ENCODE data around the gene SLC13A5.

SLC13A5 gene

DNA sequence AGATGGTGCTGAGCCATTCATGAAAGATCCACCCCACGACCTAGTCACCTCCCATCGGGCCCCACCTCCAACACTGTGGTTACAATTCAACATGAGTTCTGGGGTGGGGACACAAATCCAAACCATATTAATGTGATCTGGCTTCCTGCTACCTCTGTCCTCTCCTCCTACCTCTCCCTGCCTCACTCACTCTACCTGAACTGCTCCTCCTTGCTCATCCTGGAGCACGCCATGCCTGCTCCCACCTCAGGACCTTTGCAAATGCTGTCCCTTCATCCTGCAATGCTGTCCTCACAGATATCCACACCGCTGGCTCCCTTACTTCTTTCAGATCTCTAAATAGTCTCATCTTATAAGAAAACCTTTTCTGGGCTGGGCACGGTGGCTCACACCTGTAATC lies 10.8 kb upstream of the SLC13A5 start:
- DNase-seq (ENCODE audit: low read depth), result no peak
- no peak overlapping the region for H3K4me3 ChIP-seq (ENCODE audit: low read depth, low read length)
- TF ChIP-seq, protein P1, sequence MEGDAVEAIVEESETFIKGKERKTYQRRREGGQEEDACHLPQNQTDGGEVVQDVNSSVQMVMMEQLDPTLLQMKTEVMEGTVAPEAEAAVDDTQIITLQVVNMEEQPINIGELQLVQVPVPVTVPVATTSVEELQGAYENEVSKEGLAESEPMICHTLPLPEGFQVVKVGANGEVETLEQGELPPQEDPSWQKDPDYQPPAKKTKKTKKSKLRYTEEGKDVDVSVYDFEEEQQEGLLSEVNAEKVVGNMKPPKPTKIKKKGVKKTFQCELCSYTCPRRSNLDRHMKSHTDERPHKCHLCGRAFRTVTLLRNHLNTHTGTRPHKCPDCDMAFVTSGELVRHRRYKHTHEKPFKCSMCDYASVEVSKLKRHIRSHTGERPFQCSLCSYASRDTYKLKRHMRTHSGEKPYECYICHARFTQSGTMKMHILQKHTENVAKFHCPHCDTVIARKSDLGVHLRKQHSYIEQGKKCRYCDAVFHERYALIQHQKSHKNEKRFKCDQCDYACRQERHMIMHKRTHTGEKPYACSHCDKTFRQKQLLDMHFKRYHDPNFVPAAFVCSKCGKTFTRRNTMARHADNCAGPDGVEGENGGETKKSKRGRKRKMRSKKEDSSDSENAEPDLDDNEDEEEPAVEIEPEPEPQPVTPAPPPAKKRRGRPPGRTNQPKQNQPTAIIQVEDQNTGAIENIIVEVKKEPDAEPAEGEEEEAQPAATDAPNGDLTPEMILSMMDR (IDR thresholded peaks at IDR 0.05; ENCODE audit: control insufficient read depth, extremely low read depth, insufficient read depth), result no peak

DNA sequence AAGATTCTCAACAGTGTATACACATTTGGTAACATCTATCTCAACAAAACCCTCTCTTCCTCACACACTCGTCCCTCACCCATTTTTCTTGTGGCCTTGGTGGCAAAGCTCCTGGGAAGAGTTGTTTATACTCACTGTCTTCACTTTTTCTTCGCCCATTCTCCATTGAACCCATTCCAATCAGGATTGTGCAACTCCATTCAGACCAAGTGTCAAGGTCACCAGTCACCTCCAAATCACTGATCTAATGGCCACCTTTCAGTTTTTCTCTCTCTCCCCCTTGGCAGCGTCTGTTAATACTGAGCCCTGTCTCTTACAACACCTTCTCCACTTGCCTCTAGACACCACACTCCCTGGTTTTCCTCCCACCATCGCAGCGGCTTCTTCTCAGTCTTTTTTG lies 8.6 kb upstream of the SLC13A5 start:
- TF ChIP-seq, protein P1 (IDR thresholded peaks at IDR 0.05; ENCODE audit: control insufficient read depth, extremely low read depth, insufficient read depth), result no peak
- no peak for DNase-seq (ENCODE audit: low read depth)
- no peak overlapping the region for H3K4me3 ChIP-seq (ENCODE audit: low read depth, low read length)

DNA sequence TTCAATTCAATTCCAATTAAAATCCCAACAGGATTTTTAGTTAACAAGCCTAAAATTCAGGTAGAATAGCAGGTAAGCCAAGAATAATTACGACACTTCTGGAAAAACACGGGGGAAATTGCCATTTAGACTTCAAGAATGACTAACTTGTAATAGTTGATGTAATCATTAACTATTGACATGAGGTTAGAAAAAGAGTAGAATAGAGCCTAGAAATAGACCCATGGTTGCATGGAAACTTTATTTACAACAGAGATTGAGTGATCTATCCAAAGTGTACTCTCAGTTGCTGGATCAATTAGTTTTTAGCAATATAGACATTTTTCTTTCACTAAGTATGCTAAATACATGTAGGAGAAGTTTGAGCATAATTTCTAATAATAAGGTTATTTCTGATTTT lies 3.6 kb upstream of the SLC13A5 start:
- no peak overlapping the region for H3K4me3 ChIP-seq (ENCODE audit: low read depth, low read length)
- TF ChIP-seq, protein P1 (IDR thresholded peaks at IDR 0.05; ENCODE audit: control insufficient read depth, extremely low read depth, insufficient read depth), result no peak
- no peak for DNase-seq (ENCODE audit: low read depth)

DNA sequence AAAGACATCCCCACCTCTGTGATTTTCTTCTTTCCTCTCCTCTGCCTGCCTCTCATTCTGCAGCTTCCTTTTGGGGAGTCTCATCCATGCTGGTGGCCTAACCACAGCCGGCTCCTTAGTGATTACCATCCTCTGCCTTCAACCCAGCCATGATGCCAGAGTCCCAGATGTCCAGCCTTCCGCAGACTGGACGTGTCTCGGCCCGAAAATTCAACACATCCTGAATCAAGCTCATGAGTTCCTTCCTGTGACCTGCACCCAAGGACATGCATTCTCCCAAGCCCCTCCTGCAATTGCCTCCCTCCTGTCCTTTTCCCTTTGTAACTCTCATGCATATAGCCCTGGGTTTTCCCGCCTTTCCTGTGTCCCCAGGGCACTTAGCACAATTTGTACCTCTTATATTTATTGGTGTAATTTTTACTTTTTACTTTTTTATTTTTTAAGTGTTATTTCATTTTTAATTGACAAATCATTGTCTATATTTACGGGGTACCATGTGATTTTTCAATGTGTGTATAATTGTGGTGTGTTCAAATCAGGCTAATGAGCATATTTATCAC lies 1.2 kb upstream of the SLC13A5 start:
- TF ChIP-seq, protein P1 (IDR thresholded peaks at IDR 0.05; ENCODE audit: control insufficient read depth, extremely low read depth, insufficient read depth), result no peak
- no peak for DNase-seq (ENCODE audit: low read depth)
- H3K4me3 ChIP-seq (ENCODE audit: low read depth, low read length), result no peak overlapping the region

DNA sequence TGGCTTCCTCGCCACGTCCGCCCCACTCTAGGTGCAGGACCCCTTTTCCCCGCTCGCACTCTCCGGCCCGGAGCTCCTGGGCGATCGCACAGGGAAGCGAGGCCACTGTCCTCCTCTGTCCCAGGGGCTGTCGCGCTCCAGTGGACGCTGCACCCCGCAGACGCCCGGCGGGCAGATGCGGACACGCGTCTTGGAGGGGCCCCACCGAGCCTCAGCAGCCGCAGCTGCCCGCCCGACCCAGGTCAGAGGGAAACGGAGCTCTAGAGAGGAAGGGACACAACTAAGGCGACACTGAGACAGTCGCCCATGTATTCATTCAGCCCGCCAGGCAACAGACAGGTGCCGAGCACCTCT lies 726 bp upstream of the SLC13A5 start:
- TF ChIP-seq, protein P1 (IDR thresholded peaks at IDR 0.05; ENCODE audit: control insufficient read depth, extremely low read depth, insufficient read depth), result no peak
- H3K4me3 ChIP-seq (ENCODE audit: low read depth, low read length), result no peak overlapping the region
- DNase-seq (ENCODE audit: low read depth), result no peak

DNA sequence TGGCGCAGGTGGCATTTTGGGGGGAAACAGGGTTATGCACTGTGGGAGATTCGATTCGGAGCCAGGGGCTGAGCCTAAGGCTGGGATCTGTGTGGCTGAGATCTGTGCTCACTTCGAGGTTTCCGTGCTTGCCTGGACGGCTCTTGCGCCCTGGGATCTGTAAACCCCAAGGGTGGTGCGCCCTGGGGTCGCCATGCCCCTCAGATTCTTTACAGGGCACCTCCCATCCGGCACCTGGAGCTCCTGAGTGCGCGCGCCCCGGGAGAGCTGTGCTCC lies 377 bp downstream of the SLC13A5 start:
- H3K4me3 ChIP-seq (ENCODE audit: low read depth, low read length), result no peak overlapping the region
- DNase-seq (ENCODE audit: low read depth), result no peak
- TF ChIP-seq, protein P1 (IDR thresholded peaks at IDR 0.05; ENCODE audit: control insufficient read depth, extremely low read depth, insufficient read depth), result no peak

DNA sequence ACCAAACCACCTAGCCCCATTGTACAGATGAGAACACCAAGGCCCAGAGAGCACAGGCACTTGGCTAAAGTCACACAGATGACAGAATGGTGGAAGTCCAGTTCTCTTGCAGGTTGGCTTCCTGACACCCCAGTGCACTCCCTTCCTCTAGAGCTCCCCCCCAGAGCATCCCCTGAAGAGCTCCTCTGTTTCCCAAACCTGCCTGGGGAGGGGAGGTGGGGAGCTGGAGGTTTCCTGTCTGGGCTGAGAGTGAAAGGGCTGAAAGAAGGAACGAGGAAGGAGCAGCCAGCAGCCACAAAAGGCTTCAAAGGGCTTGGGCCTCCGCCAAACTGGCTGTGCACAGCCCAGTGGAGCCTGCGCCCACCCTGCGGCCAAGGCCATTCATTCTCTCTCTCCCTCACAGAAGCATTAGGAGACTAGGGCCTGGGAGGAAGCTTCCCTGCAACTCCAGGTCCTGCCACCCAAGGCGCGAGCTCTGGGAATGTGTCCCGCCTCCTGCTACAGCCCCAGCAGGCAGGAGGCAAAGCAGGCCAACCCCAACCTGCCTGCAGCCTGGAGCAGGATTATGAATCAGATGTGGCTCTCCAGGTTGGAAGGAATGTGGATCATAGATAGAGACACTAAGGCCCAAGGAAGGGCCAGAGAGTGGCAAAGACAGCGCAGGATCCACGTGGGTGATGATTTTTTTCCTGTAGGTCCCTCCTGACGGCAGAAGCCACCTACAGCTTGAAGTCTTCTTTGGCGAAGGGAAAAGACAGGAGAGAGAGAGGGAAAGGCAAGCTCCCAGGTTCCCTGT lies 913 bp downstream of the SLC13A5 start:
- H3K4me3 ChIP-seq (ENCODE audit: low read depth, low read length), result no peak overlapping the region
- TF ChIP-seq, protein P1 (IDR thresholded peaks at IDR 0.05; ENCODE audit: control insufficient read depth, extremely low read depth, insufficient read depth), result no peak
- no peak for DNase-seq (ENCODE audit: low read depth)

Data from LNCaP clone FGC (cell line).